Tibial nerve (tissue), 4 donors: Measurements from ENCODE around the gene CYP2C8. TPM values are rescaled to one million over a fixed set of nuclear protein-coding genes. Genes with fewer than 3 reads are reported as not detected.
"Not testable (repeated sequence)": the region's sequence is repeated elsewhere in the genome, so short reads cannot be mapped to it uniquely, and the experiment has no call there.

ENCODE experiments used
- DNase-seq, 2 donors: peaks; one replicate each; pipeline ENCODE4 v3.0.0-alpha.2; 2019; ENCODE audit warnings: low spot score in 2 of 2
- H3K27ac ChIP-seq, 4 donors: fragments of 200-600 bp; sonication (generic) in 3 of 4; one replicate each; pipeline ENCODE4 v1.5.1; 2017 to 2019; ENCODE audit warnings: mild to moderate bottlenecking in 1 of 4
- H3K27me3 ChIP-seq, 2 donors: fragments of 200-600 bp; sonication (generic) in 1 of 2; one replicate each; pipeline versions ENCODE4 v1.5.1 to v1.6.0; 2017 to 2019
- H3K36me3 ChIP-seq, 3 donors: fragments of 200-600 bp; sonication (generic); one replicate each; pipeline ENCODE4 v1.5.1; 2018 to 2019
- H3K4me1 ChIP-seq, 4 donors: fragments of 200-600 bp; sonication (generic) in 3 of 4; one replicate each; pipeline ENCODE4 v1.5.1; 2017 to 2019
- H3K4me3 ChIP-seq, 4 donors: fragments of 200-600 bp; sonication (generic) in 3 of 4; one replicate each; pipeline ENCODE4 v1.5.1; 2017 to 2019; ENCODE audit warnings: mild to moderate bottlenecking in 1 of 4, moderate library complexity in 1 of 4
- H3K9me3 ChIP-seq, 4 donors: fragments of 200-600 bp; sonication (generic) in 3 of 4; one replicate each; pipeline ENCODE4 v1.5.1; 2017 to 2019
- CTCF ChIP-seq, 5 experiments: fragments of 200-600 bp in 3 of 5; fragments of 450-650 bp in 2 of 5; sonication (generic) in 3 of 5; IDR thresholded peaks; one replicate each; pipeline ENCODE4 v1.5.1; 2016 to 2019; ENCODE audit warnings: antibody characterized with exemption in 5 of 5, mild to moderate bottlenecking in 3 of 5, moderate library complexity in 2 of 5
- EP300 ChIP-seq, 2 donors: sonication (generic); formaldehyde crosslinking; IDR thresholded peaks; one replicate each; pipeline ENCODE4 v1.6.1; 2017; ENCODE audit warnings: antibody characterized with exemption in 2 of 2, mild to moderate bottlenecking in 1 of 2
- POLR2A ChIP-seq, 2 donors: fragments of 450-650 bp; IDR thresholded peaks; one replicate each; pipeline ENCODE4 v1.6.1; 2017; ENCODE audit warnings: antibody characterized with exemption in 2 of 2, mild to moderate bottlenecking in 2 of 2, moderate library complexity in 2 of 2
- WGBS, 2 donors: methylation state at CpG; one replicate each; pipeline ENCODE4 v1.1.5; 2018; 5-methylcytosine and 5-hydroxymethylcytosine counted together
- total RNA-seq, 4 donors: library from RNA; depleted of rRNA; stranded (reverse); fragments of >200 nt; gene quantifications; one replicate each; pipeline ENCODE4 v1.1.0, GENCODE V29; 2016

Gene CYP2C8
- 1 to 10 TPM in 1 of 4 donors, under 1 TPM in 1, not detected in 2; 0.90 to 1.0 TPM for total RNA-seq

- TF ChIP-seq CTCF (IDR thresholded peaks at IDR 0.05) (no peak), POLR2A (IDR thresholded peaks at IDR 0.05) (no peak), EP300 (IDR thresholded peaks at IDR 0.05) (no peak)
- no peak within 1 kb of the TSS for H3K4me3 ChIP-seq
These were observed at the start of gene CYP2C8 for GRCh38 chr10:95069286-95069685. Gene CYP2C8 (minus strand): TSS chr10:95069497. CDS start chr10:95069402, 95 bp downstream.

DNA sequence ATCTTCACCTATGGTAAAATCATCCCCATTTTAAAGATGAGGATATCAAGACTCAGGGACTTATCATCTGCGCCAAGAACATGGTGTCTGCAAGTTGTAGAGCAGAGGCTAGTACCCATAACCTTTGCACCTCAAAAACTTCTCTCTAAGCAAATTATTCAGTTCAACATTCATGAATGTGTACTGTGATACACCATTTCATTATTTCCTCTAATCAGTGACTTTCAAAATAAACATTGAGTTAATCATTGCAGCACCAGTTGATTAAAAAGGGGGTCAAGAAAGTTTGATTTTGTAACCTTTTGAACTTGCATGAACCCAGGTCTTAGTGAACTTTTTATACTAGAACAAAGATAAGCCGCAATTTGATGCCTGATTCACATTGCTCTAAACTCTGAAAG lies 47.6 kb upstream of the CYP2C8 start:
- no peaks in the 10 kb centered on the region for H3K36me3 ChIP-seq
- peaks cover 0 to 50% (median 5%) of the 10 kb centered on the region in 4 donors for H3K9me3 ChIP-seq
- TF ChIP-seq POLR2A (IDR thresholded peaks at IDR 0.05) (no peak), CTCF (IDR thresholded peaks at IDR 0.05) (no peak), EP300 (IDR thresholded peaks at IDR 0.05) (no peak)
- no peaks in the 10 kb centered on the region for H3K27me3 ChIP-seq
- H3K4me1 ChIP-seq: no peaks in the 10 kb centered on the region
- 73 to 93% methylated on average over 2 of the region's 2 CpGs for WGBS, 2 donors
- no peak overlapping the region for H3K27ac ChIP-seq
- no peak for DNase-seq
- no peak overlapping the region for H3K4me3 ChIP-seq

More at GRCh38 chr10:95069286-95069685, at the start of gene CYP2C8:
- Histone ChIP-seq H3K4me1 (no peaks in the 10 kb centered on the region), H3K9me3 (peaks cover 0 to 13% (median 2%) of the 10 kb centered on the region in 4 donors), H3K27me3 (no peaks in the 10 kb centered on the region), H3K36me3 (no peaks in the 10 kb centered on the region), H3K27ac (no peak within 1 kb of the TSS)
- DNase-seq: no peak

- H3K9me3 ChIP-seq: peaks cover 0 to 26% (median 0%) of the 10 kb centered on the region in 4 donors
- not testable (repeated sequence) for H3K4me1 ChIP-seq, H3K27ac ChIP-seq, DNase-seq, H3K36me3 ChIP-seq, H3K27me3 ChIP-seq, H3K4me3 ChIP-seq
- WGBS, 2 donors: 74 to 100% methylated on average over 1 to 5 of the region's 6 CpGs
These were observed 41.5 kb upstream of the CYP2C8 start for GRCh38 chr10:95110823-95111222.

GRCh38 chr10:95097805-95098204 lies 28.5 kb upstream of the CYP2C8 start:
- Histone ChIP-seq H3K4me3 (no peak overlapping the region), H3K4me1 (no peaks in the 10 kb centered on the region), H3K36me3 (no peaks in the 10 kb centered on the region), H3K27ac (no peak overlapping the region), H3K9me3 (no peaks in the 10 kb centered on the region), H3K27me3 (no peaks in the 10 kb centered on the region)
- TF ChIP-seq EP300 (IDR thresholded peaks at IDR 0.05): no peak
- TF ChIP-seq CTCF (IDR thresholded peaks at IDR 0.05): no peak
- no peak for TF ChIP-seq POLR2A (IDR thresholded peaks at IDR 0.05)
- DNase-seq: no peak
- WGBS, 2 donors: 55 to 75% methylated on average over 1 of the region's 1 CpG

GRCh38 chr10:95096143-95096542 lies 26.8 kb upstream of the CYP2C8 start:
- H3K27me3 ChIP-seq: no peaks in the 10 kb centered on the region
- 92 to 100% methylated on average over 1 of the region's 1 CpG for WGBS, 2 donors
- no peaks in the 10 kb centered on the region for H3K4me1 ChIP-seq
- H3K4me3 ChIP-seq: no peak overlapping the region
- DNase-seq: no peak
- H3K27ac ChIP-seq: no peak overlapping the region
- no peaks in the 10 kb centered on the region for H3K9me3 ChIP-seq
- no peak for TF ChIP-seq POLR2A (IDR thresholded peaks at IDR 0.05)
- no peak for TF ChIP-seq CTCF (IDR thresholded peaks at IDR 0.05)
- no peak for TF ChIP-seq EP300 (IDR thresholded peaks at IDR 0.05)
- no peaks in the 10 kb centered on the region for H3K36me3 ChIP-seq

GRCh38 chr10:95079626-95080025 lies 10.3 kb upstream of the CYP2C8 start:
- not testable (repeated sequence) for H3K4me1 ChIP-seq, H3K9me3 ChIP-seq, H3K27ac ChIP-seq, H3K27me3 ChIP-seq, DNase-seq, H3K36me3 ChIP-seq, H3K4me3 ChIP-seq
- WGBS, 2 donors: 74% methylated on average over 3 of the region's 5 CpGs; no CpG with 5 or more reads in 1 of the 2 donors
